ENCODE data around the gene NLK.

NLK gene

DNA sequence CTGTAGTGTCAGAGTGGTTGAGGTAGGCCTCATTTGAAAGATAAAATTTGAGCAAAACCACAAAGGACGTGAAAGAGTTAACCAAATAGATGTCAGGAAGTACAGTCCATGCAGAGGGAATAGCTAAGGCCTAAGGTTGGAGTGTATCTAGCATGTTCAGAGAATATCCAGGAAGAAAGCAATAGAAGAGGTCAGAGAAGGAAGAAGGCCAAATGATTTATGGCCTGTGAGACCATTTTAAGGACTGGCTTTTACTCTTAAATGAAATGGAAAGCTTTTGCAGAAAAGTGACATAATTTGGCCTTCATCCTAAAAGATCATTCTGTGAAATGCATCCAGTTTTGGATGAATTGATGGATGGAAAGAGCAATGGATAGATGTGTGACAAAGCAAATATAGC lies 116.5 kb downstream of the NLK start:
- Histone ChIP-seq H2BK12ac (ENCODE audit: low read length) (no peak overlapping the region), H3K27me3 (ENCODE audit: control insufficient read depth in 3 of 3, insufficient read depth in 3 of 3, low read depth in 1 of 3, low read length in 3 of 3) (no peaks in the 10 kb centered on the region), H3K4me2 (ENCODE audit: insufficient read depth, low read length, poor library complexity, severe bottlenecking) (no peak overlapping the region), H3K4me3 (ENCODE audit: low read length in 2 of 2) (no peak overlapping the region), H3K23ac (ENCODE audit: low read depth, low read length, poor library complexity) (no peak overlapping the region), H3K4me1 (ENCODE audit: control insufficient read depth in 2 of 2, insufficient read depth in 1 of 2, low read depth in 1 of 2, low read length in 2 of 2) (no peaks in the 10 kb centered on the region), H2AFZ (ENCODE audit: low read length) (no peak overlapping the region), H3K27ac (replicated peaks; ENCODE audit: low read length) (no peak overlapping the region), H4K8ac (ENCODE audit: low read depth, low read length) (no peak overlapping the region), H4K91ac (ENCODE audit: low read depth, low read length, poor library complexity) (no peak overlapping the region), H3K4ac (ENCODE audit: low read length) (no peak overlapping the region), H3K36me3 (replicated peaks in 1 of 2; ENCODE audit: control insufficient read depth in 2 of 2, insufficient read depth in 2 of 2, low read length in 2 of 2) (peaks cover 0 to 18% of the 10 kb centered on the region in 2 donors), H2BK15ac (ENCODE audit: low read length) (no peak overlapping the region), H3K18ac (ENCODE audit: low read length) (no peak overlapping the region), H2AK5ac (ENCODE audit: low read depth, low read length) (no peak overlapping the region), H2BK120ac (ENCODE audit: low read depth, low read length) (no peak overlapping the region), H3K9ac (ENCODE audit: low read depth, low read length, poor library complexity) (no peak overlapping the region), H3K14ac (ENCODE audit: low read length) (no peak overlapping the region), H2BK5ac (ENCODE audit: low read length) (no peak overlapping the region), H3K9me3 (replicated peaks in 1 of 2; ENCODE audit: control insufficient read depth in 2 of 2, insufficient read depth in 1 of 2, low read depth in 1 of 2, low read length in 2 of 2) (no peaks in the 10 kb centered on the region), H3K79me1 (ENCODE audit: low read depth, low read length) (no peaks in the 10 kb centered on the region)
- no peak for DNase-seq (ENCODE audit: low spot score)
- WGBS, 2 donors (ENCODE audit: extremely low coverage in 2 of 2, insufficient read length in 2 of 2, insufficient replicate concordance in 1 of 2): no CpG with 5 or more reads among the region's 1 CpG

- H4K91ac ChIP-seq (ENCODE audit: low read depth, low read length, poor library complexity): no peak overlapping the region
- no peak overlapping the region for H3K14ac ChIP-seq (ENCODE audit: low read length)
- no peak overlapping the region for H2AK5ac ChIP-seq (ENCODE audit: low read depth, low read length)
- H2BK15ac ChIP-seq (ENCODE audit: low read length): no peak overlapping the region
- H3K4ac ChIP-seq (ENCODE audit: low read length): no peak overlapping the region
- no peaks in the 10 kb centered on the region for H3K4me1 ChIP-seq (ENCODE audit: control insufficient read depth in 2 of 2, insufficient read depth in 1 of 2, low read depth in 1 of 2, low read length in 2 of 2)
- no peak overlapping the region for H3K18ac ChIP-seq (ENCODE audit: low read length)
- DNase-seq (ENCODE audit: low spot score): no peak
- no peaks in the 10 kb centered on the region for H3K9me3 ChIP-seq (replicated peaks in 1 of 2; ENCODE audit: control insufficient read depth in 2 of 2, insufficient read depth in 1 of 2, low read depth in 1 of 2, low read length in 2 of 2)
- no peak overlapping the region for H3K23ac ChIP-seq (ENCODE audit: low read depth, low read length, poor library complexity)
- peaks cover 0 to 22% of the 10 kb centered on the region in 2 donors for H3K36me3 ChIP-seq (replicated peaks in 1 of 2; ENCODE audit: control insufficient read depth in 2 of 2, insufficient read depth in 2 of 2, low read length in 2 of 2)
- no peak overlapping the region for H3K4me3 ChIP-seq (ENCODE audit: low read length in 2 of 2)
- H2BK5ac ChIP-seq (ENCODE audit: low read length): no peak overlapping the region
- no peak overlapping the region for H2BK12ac ChIP-seq (ENCODE audit: low read length)
- no peaks in the 10 kb centered on the region for H3K27me3 ChIP-seq (ENCODE audit: control insufficient read depth in 3 of 3, insufficient read depth in 3 of 3, low read depth in 1 of 3, low read length in 3 of 3)
- no peak overlapping the region for H3K9ac ChIP-seq (ENCODE audit: low read depth, low read length, poor library complexity)
- no peak overlapping the region for H3K27ac ChIP-seq (replicated peaks; ENCODE audit: low read length)
- no peak overlapping the region for H2BK120ac ChIP-seq (ENCODE audit: low read depth, low read length)
- WGBS, 2 donors (ENCODE audit: extremely low coverage in 2 of 2, insufficient read length in 2 of 2, insufficient replicate concordance in 1 of 2): no CpG with 5 or more reads among the region's 5 CpGs
- H2AFZ ChIP-seq (ENCODE audit: low read length): no peak overlapping the region
- H3K79me1 ChIP-seq (ENCODE audit: low read depth, low read length): no peaks in the 10 kb centered on the region
- H3K4me2 ChIP-seq (ENCODE audit: insufficient read depth, low read length, poor library complexity, severe bottlenecking): no peak overlapping the region
- no peak overlapping the region for H4K8ac ChIP-seq (ENCODE audit: low read depth, low read length)
These were observed 117.4 kb downstream of the NLK start for GRCh38 chr17:28159924-28160323.

DNA sequence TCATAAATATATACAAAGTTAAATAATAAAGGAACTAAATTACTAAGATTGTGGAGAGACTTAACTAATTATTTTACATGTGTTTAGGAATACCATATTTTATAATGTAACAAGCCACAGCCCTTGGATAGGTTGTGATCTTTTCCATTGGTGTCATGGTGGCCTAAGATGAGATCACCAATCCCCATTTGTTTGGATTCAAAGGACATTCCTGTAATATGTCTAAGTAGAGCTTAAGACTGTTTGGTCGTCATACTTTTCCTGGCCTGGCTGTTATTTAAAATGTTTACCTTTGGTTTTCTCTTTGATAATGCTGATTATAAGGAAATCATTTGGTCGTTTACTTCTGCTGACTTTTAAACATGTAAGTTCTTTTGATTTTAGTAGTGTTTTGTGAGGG lies 118.1 kb downstream of the NLK start:
- Histone ChIP-seq H3K27me3 (ENCODE audit: control insufficient read depth in 3 of 3, insufficient read depth in 3 of 3, low read depth in 1 of 3, low read length in 3 of 3) (no peaks in the 10 kb centered on the region), H4K91ac (ENCODE audit: low read depth, low read length, poor library complexity) (no peak overlapping the region), H2BK15ac (ENCODE audit: low read length) (no peak overlapping the region), H3K4me2 (ENCODE audit: insufficient read depth, low read length, poor library complexity, severe bottlenecking) (no peak overlapping the region), H4K8ac (ENCODE audit: low read depth, low read length) (no peak overlapping the region), H2BK12ac (ENCODE audit: low read length) (no peak overlapping the region), H3K18ac (ENCODE audit: low read length) (no peak overlapping the region), H3K27ac (replicated peaks; ENCODE audit: low read length) (no peak overlapping the region), H3K4me1 (ENCODE audit: control insufficient read depth in 2 of 2, insufficient read depth in 1 of 2, low read depth in 1 of 2, low read length in 2 of 2) (no peaks in the 10 kb centered on the region), H3K4me3 (ENCODE audit: low read length in 2 of 2) (no peak overlapping the region), H3K14ac (ENCODE audit: low read length) (no peak overlapping the region), H3K4ac (ENCODE audit: low read length) (no peak overlapping the region), H2AK5ac (ENCODE audit: low read depth, low read length) (no peak overlapping the region), H3K9me3 (replicated peaks in 1 of 2; ENCODE audit: control insufficient read depth in 2 of 2, insufficient read depth in 1 of 2, low read depth in 1 of 2, low read length in 2 of 2) (no peaks in the 10 kb centered on the region), H2AFZ (ENCODE audit: low read length) (no peak overlapping the region), H2BK120ac (ENCODE audit: low read depth, low read length) (no peak overlapping the region), H3K23ac (ENCODE audit: low read depth, low read length, poor library complexity) (no peak overlapping the region), H3K79me1 (ENCODE audit: low read depth, low read length) (no peaks in the 10 kb centered on the region), H3K9ac (ENCODE audit: low read depth, low read length, poor library complexity) (no peak overlapping the region), H3K36me3 (replicated peaks in 1 of 2; ENCODE audit: control insufficient read depth in 2 of 2, insufficient read depth in 2 of 2, low read length in 2 of 2) (peaks cover 0 to 27% of the 10 kb centered on the region in 2 donors), H2BK5ac (ENCODE audit: low read length) (no peak overlapping the region)
- WGBS, 2 donors (ENCODE audit: extremely low coverage in 2 of 2, insufficient read length in 2 of 2, insufficient replicate concordance in 1 of 2): no CpG with 5 or more reads among the region's 2 CpGs
- DNase-seq (ENCODE audit: low spot score): no peak

- H3K27ac ChIP-seq (replicated peaks; ENCODE audit: low read length): no peak overlapping the region
These were observed 118.8 kb downstream of the NLK start for GRCh38 chr17:28161311-28161710.

More at GRCh38 chr17:28161311-28161710, 118.8 kb downstream of the NLK start:
- H3K4me2 ChIP-seq (ENCODE audit: insufficient read depth, low read length, poor library complexity, severe bottlenecking): no peak overlapping the region
- H3K14ac ChIP-seq (ENCODE audit: low read length): no peak overlapping the region
- no peaks in the 10 kb centered on the region for H3K9me3 ChIP-seq (replicated peaks in 1 of 2; ENCODE audit: control insufficient read depth in 2 of 2, insufficient read depth in 1 of 2, low read depth in 1 of 2, low read length in 2 of 2)
- H3K23ac ChIP-seq (ENCODE audit: low read depth, low read length, poor library complexity): no peak overlapping the region
- H3K9ac ChIP-seq (ENCODE audit: low read depth, low read length, poor library complexity): no peak overlapping the region
- H2AK5ac ChIP-seq (ENCODE audit: low read depth, low read length): no peak overlapping the region
- H2BK5ac ChIP-seq (ENCODE audit: low read length): no peak overlapping the region
- no peaks in the 10 kb centered on the region for H3K27me3 ChIP-seq (ENCODE audit: control insufficient read depth in 3 of 3, insufficient read depth in 3 of 3, low read depth in 1 of 3, low read length in 3 of 3)
- no peak for DNase-seq (ENCODE audit: low spot score)
- H3K36me3 ChIP-seq (replicated peaks in 1 of 2; ENCODE audit: control insufficient read depth in 2 of 2, insufficient read depth in 2 of 2, low read length in 2 of 2): peaks cover 0 to 27% of the 10 kb centered on the region in 2 donors
- no peak overlapping the region for H2AFZ ChIP-seq (ENCODE audit: low read length)
- no peaks in the 10 kb centered on the region for H3K4me1 ChIP-seq (ENCODE audit: control insufficient read depth in 2 of 2, insufficient read depth in 1 of 2, low read depth in 1 of 2, low read length in 2 of 2)
- no peak overlapping the region for H3K18ac ChIP-seq (ENCODE audit: low read length)
- no CpG with 5 or more reads among the region's 4 CpGs for WGBS, 2 donors (ENCODE audit: extremely low coverage in 2 of 2, insufficient read length in 2 of 2, insufficient replicate concordance in 1 of 2)
- no peak overlapping the region for H3K4ac ChIP-seq (ENCODE audit: low read length)
- no peak overlapping the region for H2BK12ac ChIP-seq (ENCODE audit: low read length)
- no peak overlapping the region for H4K8ac ChIP-seq (ENCODE audit: low read depth, low read length)
- H3K79me1 ChIP-seq (ENCODE audit: low read depth, low read length): no peaks in the 10 kb centered on the region
- H3K4me3 ChIP-seq (ENCODE audit: low read length in 2 of 2): no peak overlapping the region
- H4K91ac ChIP-seq (ENCODE audit: low read depth, low read length, poor library complexity): no peak overlapping the region
- no peak overlapping the region for H2BK120ac ChIP-seq (ENCODE audit: low read depth, low read length)
- no peak overlapping the region for H2BK15ac ChIP-seq (ENCODE audit: low read length)
